GM12864 (cell line): ENCODE data around the gene MAGI1.

Experiments used
- DNase-seq: peaks from one replicate; pipeline ENCODE4 v3.0.0-alpha.2; 2011; ENCODE audit warnings: low read depth
- H3K4me3 ChIP-seq: 2 replicates; pipeline ENCODE4 v1.5.1; 2011; ENCODE audit warnings: mild to moderate bottlenecking, low read depth, low read length, control low read depth
- CTCF ChIP-seq: IDR thresholded peaks from 2 replicates; pipeline ENCODE4 v1.5.1; 2011; ENCODE audit warnings: low read depth, mild to moderate bottlenecking, moderate library complexity, low read length, control low read depth, inconsistent platforms; ENCODE audit errors: missing control alignments

Gene MAGI1

DNA sequence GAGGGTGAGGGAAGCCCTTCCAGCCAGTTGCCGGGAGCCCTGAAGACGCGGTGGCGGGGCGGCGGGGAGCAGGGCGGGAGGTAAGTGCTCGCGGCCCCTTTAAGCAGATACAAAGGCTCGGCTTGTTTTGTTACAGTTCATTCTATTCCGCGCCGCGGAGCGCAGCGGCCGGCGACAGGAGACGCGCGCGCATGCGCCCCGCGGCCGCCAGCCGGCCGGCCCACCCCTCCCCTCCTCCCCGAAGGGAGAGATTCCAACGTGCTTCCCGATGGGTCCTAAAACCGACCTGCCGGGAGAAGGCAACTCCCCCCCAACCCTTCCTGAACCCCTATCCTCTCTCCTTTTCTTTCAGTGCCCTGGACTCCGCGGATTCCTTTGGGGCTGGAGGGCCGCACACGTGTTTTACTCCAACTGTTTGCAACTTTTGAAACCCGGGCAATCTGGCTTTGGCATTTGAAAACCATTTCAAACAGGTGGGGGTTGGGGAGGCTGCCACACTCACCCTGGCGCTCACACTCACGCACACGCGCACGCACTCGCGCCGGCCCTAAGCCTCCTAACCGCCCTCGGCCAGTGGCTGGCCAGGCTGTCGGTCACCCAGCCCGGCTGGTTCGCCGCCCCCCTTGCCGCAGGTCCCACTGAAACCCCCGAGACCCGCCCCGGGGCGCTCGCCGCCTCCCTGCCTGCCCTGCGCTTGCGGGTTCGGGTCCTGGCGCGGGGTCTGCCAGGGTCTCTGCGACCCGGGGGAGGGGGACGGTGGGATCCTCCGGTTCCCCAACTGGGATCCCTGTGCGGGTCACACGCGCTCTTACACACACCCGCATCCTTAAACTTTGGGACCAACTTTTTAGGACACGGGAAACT is at the start of gene MAGI1:
Gene MAGI1 (minus strand): TSS at position 193 of the 864 bp plus-strand sequence. CDS start 610 bp downstream, outside the sequence.
- DNase-seq, result peak; percentile 15
- TF ChIP-seq CTCF, result no peak

GRCh38 chr3:66083784-66084213 is 45.1 kb upstream of the MAGI1 start:
- TF ChIP-seq CTCF, result no peak
- DNase-seq, result no peak

More for the DNA sequence above, at the start of gene MAGI1:
- peak within 1 kb of the TSS; percentile 62 for H3K4me3 ChIP-seq

GRCh38 chr3:66083096-66083678 is 44.5 kb upstream of the MAGI1 start:
- no peak for TF ChIP-seq CTCF
- no peak for DNase-seq
- H3K4me3 ChIP-seq, result no peak overlapping the region

More at GRCh38 chr3:66083784-66084213, 45.1 kb upstream of the MAGI1 start:
- no peak overlapping the region for H3K4me3 ChIP-seq

- H3K4me3 ChIP-seq, result no peak overlapping the region
- no peak for TF ChIP-seq CTCF
- DNase-seq, result no peak
Measured at GRCh38 chr3:66082679-66083078, 44.0 kb upstream of the MAGI1 start.

GRCh38 chr3:66080167-66080566 is 41.4 kb upstream of the MAGI1 start:
- TF ChIP-seq CTCF, result no peak
- no peak overlapping the region for H3K4me3 ChIP-seq
- no peak for DNase-seq

DNA sequence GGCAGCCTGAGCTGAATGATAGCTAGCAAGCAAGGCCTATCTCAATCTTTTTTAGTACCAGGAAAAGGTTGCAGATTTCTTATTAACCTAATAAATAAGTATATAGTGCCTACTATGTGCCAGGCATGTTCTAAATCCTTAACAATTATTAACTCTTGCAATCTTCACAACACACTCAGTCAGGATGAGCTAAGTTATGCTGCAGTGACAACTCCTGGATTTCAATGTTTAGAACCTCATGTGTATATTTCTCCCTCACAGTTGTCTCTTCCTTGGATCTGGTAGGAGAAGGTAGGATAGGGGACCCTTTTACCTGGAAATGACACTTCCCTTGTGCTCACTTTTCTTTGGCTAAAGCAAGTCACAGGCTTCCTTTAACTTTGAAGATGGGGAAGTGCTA is 39.3 kb upstream of the MAGI1 start:
- H3K4me3 ChIP-seq, result no peak overlapping the region
- no peak for TF ChIP-seq CTCF
- DNase-seq, result no peak
